ENCODE results near the gene ASCC3.

The ASCC3 gene

DNA sequence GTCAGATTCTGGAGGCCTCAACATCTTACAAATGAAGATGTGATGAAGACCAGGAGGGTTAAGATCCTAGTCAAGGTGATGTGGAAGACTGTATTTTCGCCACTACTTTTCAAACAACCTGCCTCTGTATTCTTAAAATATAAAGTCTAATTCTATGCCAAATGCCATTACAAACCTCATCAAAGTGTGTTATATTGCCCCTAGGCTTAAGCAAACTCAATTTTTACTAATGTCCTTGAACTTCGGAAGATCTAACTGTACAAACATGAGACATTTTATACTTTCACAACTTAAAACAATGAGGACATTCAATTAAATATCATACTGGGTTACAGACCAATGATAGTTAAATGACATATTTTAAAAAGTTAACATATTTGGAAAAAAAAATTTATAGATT lies 19.1 kb downstream of the ASCC3 start:
- TF ChIP-seq, protein P1, sequence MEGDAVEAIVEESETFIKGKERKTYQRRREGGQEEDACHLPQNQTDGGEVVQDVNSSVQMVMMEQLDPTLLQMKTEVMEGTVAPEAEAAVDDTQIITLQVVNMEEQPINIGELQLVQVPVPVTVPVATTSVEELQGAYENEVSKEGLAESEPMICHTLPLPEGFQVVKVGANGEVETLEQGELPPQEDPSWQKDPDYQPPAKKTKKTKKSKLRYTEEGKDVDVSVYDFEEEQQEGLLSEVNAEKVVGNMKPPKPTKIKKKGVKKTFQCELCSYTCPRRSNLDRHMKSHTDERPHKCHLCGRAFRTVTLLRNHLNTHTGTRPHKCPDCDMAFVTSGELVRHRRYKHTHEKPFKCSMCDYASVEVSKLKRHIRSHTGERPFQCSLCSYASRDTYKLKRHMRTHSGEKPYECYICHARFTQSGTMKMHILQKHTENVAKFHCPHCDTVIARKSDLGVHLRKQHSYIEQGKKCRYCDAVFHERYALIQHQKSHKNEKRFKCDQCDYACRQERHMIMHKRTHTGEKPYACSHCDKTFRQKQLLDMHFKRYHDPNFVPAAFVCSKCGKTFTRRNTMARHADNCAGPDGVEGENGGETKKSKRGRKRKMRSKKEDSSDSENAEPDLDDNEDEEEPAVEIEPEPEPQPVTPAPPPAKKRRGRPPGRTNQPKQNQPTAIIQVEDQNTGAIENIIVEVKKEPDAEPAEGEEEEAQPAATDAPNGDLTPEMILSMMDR (IDR thresholded peaks at IDR 0.05; ENCODE audit: borderline replicate concordance, insufficient read depth, low read depth, low read length) = no peak
- H3K4me3 ChIP-seq (ENCODE audit: low read depth, low read length) = no peak overlapping the region

DNA sequence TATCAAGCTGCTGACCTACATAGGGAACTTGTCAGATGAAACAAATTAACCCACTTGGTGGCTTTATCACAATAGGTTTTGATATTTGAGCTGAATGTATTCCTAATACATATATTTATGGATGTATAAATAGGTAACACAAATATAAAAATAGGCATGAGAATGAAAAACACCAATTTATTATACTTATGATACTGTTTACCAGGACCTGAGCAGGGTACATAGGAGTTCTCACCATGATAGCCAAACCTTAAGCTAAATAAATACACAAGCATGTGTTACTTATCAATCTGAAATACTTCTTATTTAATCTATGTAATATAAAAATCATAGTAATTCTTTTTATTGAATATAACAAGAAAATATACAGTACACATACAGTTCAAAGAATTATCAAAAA lies 25.0 kb downstream of the ASCC3 start:
- TF ChIP-seq, protein P1 (IDR thresholded peaks at IDR 0.05; ENCODE audit: borderline replicate concordance, insufficient read depth, low read depth, low read length) = no peak
- no peak overlapping the region for H3K4me3 ChIP-seq (ENCODE audit: low read depth, low read length)

DNA sequence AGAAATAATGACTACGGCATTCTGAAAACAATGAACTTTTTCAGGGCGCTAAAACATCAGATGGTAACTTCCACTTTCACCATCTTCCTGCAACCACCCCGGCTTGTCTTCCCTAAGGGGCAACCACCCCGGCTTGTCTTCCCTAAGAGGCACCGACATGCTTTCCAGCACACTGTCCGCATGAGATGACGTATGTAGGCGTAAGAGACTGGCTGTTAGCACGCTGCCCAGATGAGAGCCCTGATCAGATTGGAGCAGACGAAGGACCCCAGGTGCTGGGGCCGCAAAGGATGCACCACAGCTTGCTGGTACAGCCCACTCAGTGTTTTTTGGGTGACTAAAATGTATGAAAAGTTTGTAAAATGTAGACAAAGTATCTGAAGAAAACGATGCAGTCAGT lies 29.3 kb downstream of the ASCC3 start:
- TF ChIP-seq, protein P1 (IDR thresholded peaks at IDR 0.05; ENCODE audit: borderline replicate concordance, insufficient read depth, low read depth, low read length) = no peak

DNA sequence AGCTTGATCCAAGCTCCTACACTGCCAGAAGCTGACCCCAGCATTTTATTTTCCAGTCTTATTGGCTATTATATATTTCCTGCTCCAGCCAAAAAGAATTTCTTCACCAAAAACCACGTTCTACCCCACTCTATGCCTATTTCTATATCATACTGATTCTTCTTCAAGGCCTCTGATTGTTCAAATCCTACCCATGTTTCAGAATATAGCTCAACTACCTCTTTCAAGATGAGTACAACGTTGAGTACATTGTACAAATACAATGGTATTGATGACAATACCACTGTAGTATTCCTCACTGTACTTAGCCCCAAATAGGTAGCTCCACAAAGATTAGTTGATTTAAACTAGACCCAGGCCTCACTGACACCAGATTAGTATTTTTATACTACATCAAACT lies 31.0 kb downstream of the ASCC3 start:
- TF ChIP-seq, protein P1 (IDR thresholded peaks at IDR 0.05; ENCODE audit: borderline replicate concordance, insufficient read depth, low read depth, low read length) = no peak

More for the DNA sequence above, 29.3 kb downstream of the ASCC3 start:
- no peak overlapping the region for H3K4me3 ChIP-seq (ENCODE audit: low read depth, low read length)

DNA sequence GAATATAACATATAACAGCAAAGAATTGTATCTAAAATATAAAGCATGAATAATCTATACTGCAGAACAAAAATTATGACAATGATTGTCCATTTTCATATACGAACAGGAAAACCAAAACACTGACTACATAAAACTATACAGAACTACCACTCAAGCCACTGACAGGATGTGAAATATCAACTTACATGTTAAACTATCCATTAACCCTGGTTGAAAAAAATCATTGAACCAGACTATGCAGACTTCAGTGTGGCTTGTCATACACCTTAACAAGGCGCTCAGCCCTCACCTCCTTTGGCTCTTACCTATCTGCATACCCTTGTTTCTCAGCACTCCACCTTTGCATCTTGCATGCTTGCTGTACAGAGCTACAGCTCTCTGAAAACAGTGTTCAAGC lies 34.9 kb downstream of the ASCC3 start:
- TF ChIP-seq, protein P1 (IDR thresholded peaks at IDR 0.05; ENCODE audit: borderline replicate concordance, insufficient read depth, low read depth, low read length) = no peak
- H3K4me3 ChIP-seq (ENCODE audit: low read depth, low read length) = no peak overlapping the region

More for the DNA sequence above, 31.0 kb downstream of the ASCC3 start:
- H3K4me3 ChIP-seq (ENCODE audit: low read depth, low read length) = no peak overlapping the region

DNA sequence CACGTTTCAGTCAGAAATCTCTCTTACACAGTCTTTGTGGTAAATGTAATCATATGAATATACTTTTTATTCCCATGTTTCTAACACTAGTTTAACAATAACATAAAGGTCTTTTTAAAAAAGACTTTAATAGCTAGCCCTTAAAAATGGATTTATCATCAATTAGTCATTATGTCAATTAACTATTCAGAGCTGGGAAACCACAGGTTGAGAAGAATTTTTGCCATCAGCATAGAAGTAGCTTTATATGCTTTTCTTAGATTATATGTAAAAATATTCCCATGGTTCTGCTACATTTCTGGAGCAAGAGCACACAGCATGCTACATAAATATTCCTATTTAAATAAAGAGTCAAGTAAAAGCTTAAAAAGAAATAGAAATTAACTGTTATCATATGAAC lies 35.5 kb downstream of the ASCC3 start:
- TF ChIP-seq, protein P1 (IDR thresholded peaks at IDR 0.05; ENCODE audit: borderline replicate concordance, insufficient read depth, low read depth, low read length) = no peak
- H3K4me3 ChIP-seq (ENCODE audit: low read depth, low read length) = no peak overlapping the region

DNA sequence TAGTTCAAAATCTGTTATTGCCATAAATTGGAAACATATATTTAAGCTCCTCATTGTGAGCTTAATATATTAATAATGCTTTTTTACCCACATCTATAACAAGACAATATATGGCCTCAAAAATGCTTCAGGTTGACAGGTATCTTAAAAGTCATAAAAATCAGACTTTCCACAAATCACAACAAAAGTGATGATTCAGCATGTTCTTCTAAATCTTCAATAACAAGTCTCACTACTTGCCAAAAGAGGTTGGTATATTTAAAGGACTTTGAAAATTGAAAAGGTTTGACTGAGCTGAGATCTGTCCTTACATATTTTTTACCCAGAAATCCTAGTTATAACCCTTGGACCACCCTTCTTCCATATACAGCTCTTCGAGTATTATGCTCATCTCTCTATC lies 41.7 kb downstream of the ASCC3 start:
- no peak overlapping the region for H3K4me3 ChIP-seq (ENCODE audit: low read depth, low read length)
- TF ChIP-seq, protein P1 (IDR thresholded peaks at IDR 0.05; ENCODE audit: borderline replicate concordance, insufficient read depth, low read depth, low read length) = no peak

All from GM12875 (cell line).